ENCODE data around the gene THOC7.

Gene THOC7

DNA sequence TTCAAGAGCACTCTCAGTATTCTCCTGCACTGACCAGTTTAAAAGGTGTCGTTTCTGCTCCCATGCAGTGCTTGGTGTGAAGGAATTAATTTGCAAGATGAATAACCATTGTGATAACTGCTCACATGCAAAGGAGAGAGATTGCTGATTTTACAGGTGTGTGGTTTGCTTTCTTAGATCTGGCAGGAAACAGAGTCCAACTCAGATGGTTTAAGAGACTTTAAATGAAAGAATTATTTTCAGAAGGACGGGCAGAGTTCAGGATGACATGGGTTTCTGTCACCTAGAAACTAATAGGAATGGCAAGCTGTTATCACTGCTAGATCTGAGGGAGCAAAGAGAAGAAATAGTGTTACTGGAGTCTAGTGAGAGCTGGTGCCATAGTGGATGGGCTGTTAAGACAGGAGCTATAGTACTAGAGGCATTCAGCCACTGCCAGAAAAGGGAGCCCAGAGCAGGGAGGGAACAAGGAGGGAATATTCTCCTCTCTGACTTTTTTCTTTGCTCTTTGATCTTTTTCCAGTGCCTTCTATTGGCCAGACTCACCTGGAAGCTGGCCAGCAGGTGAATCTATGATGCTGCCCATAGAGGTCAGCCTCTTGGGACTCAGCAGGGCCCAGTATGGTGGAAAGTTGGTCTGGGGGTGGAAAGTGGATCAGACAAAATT is 14.9 kb upstream of the THOC7 start:
- TF ChIP-seq CTCF (IDR thresholded peaks at IDR 0.05; ENCODE audit: low read depth, low read length, missing control alignments) = no peak
- no peak for DNase-seq (ENCODE audit: low read depth)
- no peak overlapping the region for H3K4me3 ChIP-seq (ENCODE audit: low read depth, low read length)

GRCh38 chr3:63877737-63878393 is 14.3 kb upstream of the THOC7 start:
- TF ChIP-seq CTCF (IDR thresholded peaks at IDR 0.05; ENCODE audit: low read depth, low read length, missing control alignments) = no peak
- no peak for DNase-seq (ENCODE audit: low read depth)
- H3K4me3 ChIP-seq (ENCODE audit: low read depth, low read length) = no peak overlapping the region

DNA sequence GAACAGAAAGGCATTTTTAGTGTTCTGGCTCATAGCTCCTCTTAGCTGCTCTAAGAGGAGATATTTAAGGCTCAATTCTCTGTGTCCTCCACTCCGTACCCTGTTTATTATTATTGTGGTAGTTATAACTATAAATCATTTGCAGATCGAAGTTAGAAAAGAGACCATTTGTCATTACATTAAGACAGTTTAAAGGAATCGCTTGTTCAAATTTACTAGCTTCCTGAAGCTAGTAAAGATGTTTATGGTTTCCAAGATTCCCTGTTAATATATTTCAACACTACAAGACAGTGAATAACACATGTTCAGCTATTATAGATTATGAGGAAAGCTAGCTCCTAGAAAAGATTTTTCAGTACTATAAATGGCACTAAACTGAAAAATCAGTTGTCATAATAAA is 12.7 kb upstream of the THOC7 start:
- H3K4me3 ChIP-seq (ENCODE audit: low read depth, low read length) = no peak overlapping the region
- TF ChIP-seq CTCF (IDR thresholded peaks at IDR 0.05; ENCODE audit: low read depth, low read length, missing control alignments) = no peak
- DNase-seq (ENCODE audit: low read depth) = no peak

GRCh38 chr3:63875510-63875909 is 11.9 kb upstream of the THOC7 start:
- TF ChIP-seq CTCF (IDR thresholded peaks at IDR 0.05; ENCODE audit: low read depth, low read length, missing control alignments) = no peak
- no peak for DNase-seq (ENCODE audit: low read depth)
- no peak overlapping the region for H3K4me3 ChIP-seq (ENCODE audit: low read depth, low read length)

DNA sequence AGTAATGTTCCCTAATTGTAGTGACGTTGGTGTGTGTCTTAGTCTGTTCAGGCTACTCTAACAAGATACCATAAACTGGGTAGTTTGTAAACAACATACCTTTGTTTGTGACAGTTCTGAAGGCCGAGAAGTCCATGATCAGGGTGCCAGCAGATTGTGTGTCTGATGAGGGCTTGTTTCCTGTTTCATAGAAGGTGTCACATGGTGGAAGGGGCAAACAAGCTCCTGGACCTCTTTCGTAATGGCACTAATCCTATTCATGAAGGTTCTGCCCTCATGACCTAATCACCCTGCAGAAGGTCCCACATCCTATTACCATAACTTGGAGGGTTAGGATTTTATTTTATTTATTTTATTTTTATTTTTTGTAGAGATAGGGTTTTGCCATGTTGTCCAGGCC is 11.2 kb upstream of the THOC7 start:
- no peak for DNase-seq (ENCODE audit: low read depth)
- TF ChIP-seq CTCF (IDR thresholded peaks at IDR 0.05; ENCODE audit: low read depth, low read length, missing control alignments) = no peak
- H3K4me3 ChIP-seq (ENCODE audit: low read depth, low read length) = no peak overlapping the region

- TF ChIP-seq CTCF (IDR thresholded peaks at IDR 0.05; ENCODE audit: low read depth, low read length, missing control alignments) = no peak
- DNase-seq (ENCODE audit: low read depth) = no peak
- H3K4me3 ChIP-seq (ENCODE audit: low read depth, low read length) = no peak overlapping the region
Measured at GRCh38 chr3:63872135-63872924, 8.7 kb upstream of the THOC7 start.

Data from GM12864 (cell line).